ES-I3 (cell line): Measurements from ENCODE around the gene TPD52L2.
A peak's percentile ranks its signal among the peaks of the same experiment; 100 is the strongest.

Source experiments
- H3K36me3 ChIP-seq: 2 replicates; pipeline ENCODE4 v1.6.1; 2013; ENCODE audit warnings: mild to moderate bottlenecking, low read length, control low read depth, moderate library complexity; ENCODE audit not compliant: insufficient read depth
- H3K4me1 ChIP-seq: 2 replicates; pipeline ENCODE4 v1.6.1; 2013; ENCODE audit warnings: mild to moderate bottlenecking, control low read depth, low read length; ENCODE audit not compliant: insufficient read depth
- H3K9ac ChIP-seq: 2 replicates; pipeline ENCODE4 v1.6.1; 2013; ENCODE audit warnings: low read depth, mild to moderate bottlenecking, low read length, moderate library complexity
- H3K9me3 ChIP-seq: 2 replicates; pipeline ENCODE4 v1.6.1; 2013; ENCODE audit warnings: mild to moderate bottlenecking, low read length, moderate library complexity; ENCODE audit not compliant: control insufficient read depth, insufficient read depth

The TPD52L2 gene

DNA sequence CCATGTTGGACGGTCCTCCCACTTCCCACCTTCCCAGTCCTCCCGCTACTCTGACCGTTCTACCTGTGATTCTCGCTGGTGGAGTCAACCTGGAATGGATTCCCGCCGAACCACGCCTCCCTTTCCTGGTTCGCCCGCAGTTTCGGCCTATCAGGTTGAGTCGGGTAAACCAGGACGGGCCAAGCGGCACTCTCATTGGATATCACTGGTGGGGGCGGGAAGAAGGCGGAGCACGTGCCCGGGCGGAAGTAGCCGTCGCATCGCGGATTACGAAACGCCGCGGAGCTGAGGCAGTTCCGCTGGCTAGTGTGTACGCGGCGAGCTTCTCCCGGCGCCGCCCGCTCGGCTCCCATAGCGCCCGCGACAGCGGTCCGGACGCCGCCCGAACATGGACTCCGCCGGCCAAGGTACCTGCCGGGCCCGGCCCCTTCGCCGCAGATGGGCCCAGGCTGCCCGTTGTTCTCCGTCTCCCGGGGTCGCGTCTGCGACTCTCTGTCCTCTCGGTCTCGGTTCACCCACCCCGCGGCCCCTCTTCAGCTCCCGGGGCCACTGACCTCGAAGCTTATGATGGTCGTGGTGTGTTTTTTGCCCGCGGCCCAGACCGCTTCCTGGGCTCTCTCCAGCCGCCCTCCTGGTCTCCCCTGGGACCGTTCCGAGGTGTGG lies at the start of gene TPD52L2:
Gene TPD52L2 (plus strand): TSS at position 293 of the 663 bp plus-strand sequence. CDS start 96 bp downstream, at position 389.
- Histone ChIP-seq H3K36me3 (peaks cover 13% of the 10 kb centered on the region), H3K9ac (peak within 1 kb of the TSS; percentile 89), H3K9me3 (no peaks in the 10 kb centered on the region), H3K4me1 (peaks cover 5% of the 10 kb centered on the region; the same call in 1 of the 2 replicates)

GRCh38 chr20:63815615-63816253 lies 49.3 kb upstream of the TPD52L2 start:
- Histone ChIP-seq H3K9ac (no peak overlapping the region), H3K9me3 (no peaks in the 10 kb centered on the region), H3K36me3 (no peaks in the 10 kb centered on the region), H3K4me1 (no peaks in the 10 kb centered on the region; the same call in 1 of the 2 replicates)

GRCh38 chr20:63819224-63819921 lies 45.7 kb upstream of the TPD52L2 start:
- Histone ChIP-seq H3K9ac (no peak overlapping the region), H3K36me3 (no peaks in the 10 kb centered on the region), H3K9me3 (no peaks in the 10 kb centered on the region), H3K4me1 (no peaks in the 10 kb centered on the region)

- H3K36me3 ChIP-seq: no peaks in the 10 kb centered on the region
- H3K4me1 ChIP-seq: no peaks in the 10 kb centered on the region; the same call in 1 of the 2 replicates
- H3K9me3 ChIP-seq: no peaks in the 10 kb centered on the region
- no peak overlapping the region for H3K9ac ChIP-seq
These were observed 43.3 kb upstream of the TPD52L2 start for GRCh38 chr20:63821811-63822210.

GRCh38 chr20:63822276-63822696 lies 42.8 kb upstream of the TPD52L2 start:
- Histone ChIP-seq H3K9ac (no peak overlapping the region), H3K36me3 (no peaks in the 10 kb centered on the region), H3K9me3 (no peaks in the 10 kb centered on the region), H3K4me1 (no peaks in the 10 kb centered on the region; the same call in 1 of the 2 replicates)

DNA sequence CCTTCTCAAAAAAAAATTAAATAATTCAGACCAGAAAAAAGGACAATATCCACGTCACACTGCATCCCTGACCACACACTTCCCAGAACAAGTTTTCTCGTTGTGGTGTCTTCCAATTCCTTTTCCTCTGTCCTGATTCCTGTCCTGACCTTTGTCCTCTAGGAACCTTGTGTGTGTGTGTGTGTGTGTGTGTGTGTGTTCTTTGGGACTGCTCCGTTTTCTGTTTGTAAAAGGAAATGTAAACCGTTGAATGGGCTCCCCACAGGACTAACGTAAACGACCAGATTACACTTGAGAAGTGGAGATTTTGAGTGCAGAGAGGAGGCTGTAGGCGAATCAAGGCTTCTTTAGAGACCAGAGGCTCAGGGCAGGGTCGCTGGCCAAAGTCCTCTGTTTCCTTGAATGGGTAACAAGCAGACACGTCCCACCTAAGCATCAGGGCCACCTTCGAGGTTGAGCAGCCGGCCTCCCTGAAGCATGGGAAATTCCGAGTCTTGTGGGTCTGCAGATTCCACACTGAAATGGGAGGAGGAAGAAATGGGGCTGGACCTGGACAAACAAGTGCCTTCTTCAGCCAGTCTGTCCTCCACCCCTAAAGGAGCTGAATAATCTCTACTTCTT lies 41.3 kb upstream of the TPD52L2 start:
- H3K36me3 ChIP-seq: no peaks in the 10 kb centered on the region
- H3K4me1 ChIP-seq: peaks cover 8% of the 10 kb centered on the region
- no peaks in the 10 kb centered on the region for H3K9me3 ChIP-seq
- H3K9ac ChIP-seq: no peak overlapping the region

DNA sequence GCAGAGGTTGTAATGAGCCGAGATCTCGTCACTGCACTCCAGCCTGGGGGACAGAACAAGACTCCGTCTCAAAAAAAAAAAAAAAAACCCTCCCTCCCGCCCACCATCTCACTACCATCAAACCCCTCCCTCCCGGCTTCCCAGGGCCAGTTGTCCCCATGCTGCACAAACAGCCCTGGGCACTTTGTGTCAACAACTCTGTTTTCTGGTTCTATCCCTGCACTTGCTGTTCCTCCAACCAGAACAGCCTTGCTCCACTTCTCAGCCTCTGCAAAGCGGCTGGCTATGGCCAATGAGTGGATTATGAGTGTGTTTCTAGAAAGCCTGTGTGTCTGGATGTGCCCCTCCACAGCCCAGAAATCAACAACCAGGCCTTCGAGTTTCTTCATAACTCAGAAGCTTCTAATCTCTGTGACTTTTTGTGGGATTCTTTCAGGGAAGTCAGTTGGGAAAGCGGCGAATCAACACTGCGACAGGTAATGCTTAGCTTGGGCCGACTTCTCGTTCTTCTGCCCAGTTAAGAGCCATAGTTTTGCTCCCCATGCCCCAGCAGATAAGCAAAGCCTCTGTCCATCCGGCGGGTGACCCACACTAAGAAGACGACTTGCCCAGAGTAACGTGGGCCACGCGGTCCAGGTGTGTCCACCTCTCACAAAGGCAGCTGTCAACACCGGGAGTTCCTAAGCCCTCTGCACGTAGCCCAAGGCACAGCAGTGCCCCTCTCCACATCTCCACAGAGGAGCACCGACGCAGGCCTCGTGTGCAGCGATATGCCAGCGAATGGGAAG lies 39.5 kb upstream of the TPD52L2 start:
- no peak overlapping the region for H3K9ac ChIP-seq
- no peaks in the 10 kb centered on the region for H3K36me3 ChIP-seq
- peaks cover 17% of the 10 kb centered on the region for H3K4me1 ChIP-seq
- no peaks in the 10 kb centered on the region for H3K9me3 ChIP-seq

- H3K9me3 ChIP-seq: no peaks in the 10 kb centered on the region
- H3K4me1 ChIP-seq: peaks cover 17% of the 10 kb centered on the region
- H3K9ac ChIP-seq: no peak overlapping the region
- no peaks in the 10 kb centered on the region for H3K36me3 ChIP-seq
These were observed 38.3 kb upstream of the TPD52L2 start for GRCh38 chr20:63826753-63827152.

DNA sequence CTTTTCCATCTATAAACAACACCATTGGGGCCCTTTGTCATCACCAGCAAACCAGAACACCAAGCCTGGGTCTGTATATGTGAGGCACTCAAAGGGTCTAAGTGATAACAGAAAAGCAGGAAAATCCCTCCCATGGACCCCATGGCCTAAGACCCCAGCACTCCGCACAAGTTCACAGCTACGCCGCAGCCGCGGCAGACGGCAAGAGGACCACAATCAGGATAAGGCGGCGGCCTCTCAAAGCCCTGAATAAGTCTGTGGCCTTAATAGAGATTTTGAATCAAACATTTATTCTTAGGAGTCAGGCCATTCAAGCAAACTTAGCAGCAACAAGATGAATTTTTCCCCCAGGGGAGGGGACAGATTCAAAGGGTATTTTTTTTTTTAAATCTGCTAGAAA lies 36.9 kb upstream of the TPD52L2 start:
- no peaks in the 10 kb centered on the region for H3K36me3 ChIP-seq
- H3K4me1 ChIP-seq: peaks cover 17% of the 10 kb centered on the region
- no peaks in the 10 kb centered on the region for H3K9me3 ChIP-seq

DNA sequence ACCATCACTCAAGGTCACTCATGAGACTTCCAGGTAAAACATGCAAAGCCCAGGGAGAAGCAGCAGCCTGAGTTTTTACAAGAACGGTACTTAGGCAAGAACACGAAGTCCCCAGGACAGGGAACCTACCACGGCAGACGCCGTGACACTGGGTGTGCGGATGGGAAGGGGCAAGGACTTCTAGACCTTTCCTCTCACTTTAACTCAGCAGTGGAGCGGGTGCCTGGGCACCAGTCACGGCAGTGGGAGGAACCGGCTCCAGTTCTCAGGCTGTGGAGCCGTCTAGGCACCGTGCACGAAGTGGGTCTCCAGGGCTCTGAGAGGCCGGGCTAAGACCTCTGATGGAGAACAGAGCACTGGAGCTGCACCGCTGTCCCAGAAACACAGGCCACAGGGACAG lies 36.5 kb upstream of the TPD52L2 start:
- Histone ChIP-seq H3K36me3 (no peaks in the 10 kb centered on the region), H3K4me1 (peaks cover 18% of the 10 kb centered on the region), H3K9me3 (no peaks in the 10 kb centered on the region), H3K9ac (no peak overlapping the region)

More for the DNA sequence above, 36.9 kb upstream of the TPD52L2 start:
- no peak overlapping the region for H3K9ac ChIP-seq

DNA sequence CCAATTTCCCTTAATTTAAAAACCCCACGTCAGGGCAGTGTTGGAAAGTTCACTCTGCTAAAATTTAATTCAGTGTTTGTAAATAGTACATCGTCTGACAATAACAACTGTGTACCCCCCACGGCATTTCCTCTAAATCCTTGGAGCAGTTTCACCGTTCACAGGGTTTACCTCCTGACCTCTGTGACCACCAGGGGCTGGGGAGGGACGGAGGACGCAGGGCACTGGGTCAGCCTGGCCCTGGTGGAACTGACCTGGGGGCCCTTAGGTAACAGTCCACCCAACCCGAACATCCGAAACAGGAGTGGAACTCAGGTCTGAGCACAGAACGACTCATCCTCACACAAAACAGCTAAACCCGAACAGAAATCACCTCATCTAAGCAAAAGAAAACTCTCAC lies 36.1 kb upstream of the TPD52L2 start:
- H3K36me3 ChIP-seq: no peaks in the 10 kb centered on the region
- no peak overlapping the region for H3K9ac ChIP-seq
- no peaks in the 10 kb centered on the region for H3K9me3 ChIP-seq
- H3K4me1 ChIP-seq: peaks cover 22% of the 10 kb centered on the region

DNA sequence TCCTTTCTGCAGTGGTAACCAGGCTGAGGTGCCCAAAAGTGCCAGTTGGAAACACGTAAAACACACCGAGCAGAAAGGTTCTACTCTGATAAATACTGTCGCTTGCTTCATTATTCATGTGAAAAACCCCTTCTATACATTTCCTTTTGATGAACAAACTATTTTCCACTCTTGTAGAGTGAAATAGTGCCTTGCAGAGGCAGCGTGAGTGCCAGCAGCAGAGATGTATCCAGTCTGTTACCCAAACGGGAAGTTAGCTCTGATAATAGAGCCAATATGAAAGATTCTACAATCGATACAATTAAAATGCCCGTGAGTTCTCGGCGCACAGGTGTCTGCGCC lies 35.5 kb upstream of the TPD52L2 start:
- no peaks in the 10 kb centered on the region for H3K36me3 ChIP-seq
- peak overlapping the region; percentile 86; the same call in 1 of the 2 replicates for H3K9ac ChIP-seq
- no peaks in the 10 kb centered on the region for H3K9me3 ChIP-seq
- peaks cover 27% of the 10 kb centered on the region for H3K4me1 ChIP-seq

DNA sequence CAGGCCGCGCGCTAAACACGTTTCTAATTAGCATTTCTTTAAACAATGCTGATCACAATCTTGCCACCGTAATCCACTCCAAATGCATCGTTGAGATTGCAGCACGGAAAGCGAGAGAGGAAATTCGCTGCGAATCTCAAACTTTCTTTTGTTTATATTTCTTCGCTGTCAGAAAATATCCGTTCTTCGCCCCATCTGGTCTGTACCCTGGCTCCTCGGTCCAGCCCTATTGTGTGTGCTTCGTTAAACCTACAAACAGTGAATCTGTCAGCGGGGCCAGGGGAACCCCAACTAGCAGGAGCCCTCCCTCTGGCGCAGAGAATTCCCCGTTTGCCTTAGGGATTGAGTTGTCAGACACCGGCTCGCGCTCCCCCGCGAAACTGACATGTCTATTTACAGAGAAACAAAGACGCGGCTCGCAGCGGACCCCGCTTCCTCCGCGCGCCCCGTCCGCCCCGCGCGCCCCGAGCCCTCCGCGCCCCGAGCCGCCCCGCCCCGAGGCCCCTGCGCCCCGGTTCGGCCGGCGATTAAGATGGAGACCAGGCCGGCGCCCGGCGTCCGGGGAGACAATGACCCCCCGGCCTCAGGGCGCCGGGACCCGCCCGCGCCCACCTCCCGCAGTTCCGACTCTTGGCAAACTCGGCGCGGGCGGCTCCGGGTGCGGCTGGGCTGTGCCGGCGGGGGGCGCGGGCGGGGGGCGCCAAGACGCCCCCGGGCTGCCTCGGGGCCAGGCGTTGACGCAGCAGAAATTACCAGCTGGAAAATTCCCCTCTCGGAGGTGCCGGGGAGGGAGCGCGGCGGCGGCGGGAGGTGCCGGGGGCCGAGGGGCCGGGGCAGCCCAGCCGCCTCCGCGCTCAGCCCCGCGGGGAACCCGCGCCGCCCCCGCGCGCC lies 34.9 kb upstream of the TPD52L2 start:
- H3K9ac ChIP-seq: peak overlapping the region; percentile 86
- no peaks in the 10 kb centered on the region for H3K36me3 ChIP-seq
- no peaks in the 10 kb centered on the region for H3K9me3 ChIP-seq
- peaks cover 29% of the 10 kb centered on the region for H3K4me1 ChIP-seq
